Upper lobe of left lung (tissue), 6 donors: Measurements from ENCODE around the gene CDSN. TPM values are rescaled to one million over a fixed set of nuclear protein-coding genes. Genes with fewer than 3 reads are reported as not detected.
"Not testable (repeated sequence)": the region's sequence is repeated elsewhere in the genome, so short reads cannot be mapped to it uniquely, and the experiment has no call there.

Experiments
- ATAC-seq, 2 donors: fragments of 200-7000 bp; cut with Tn5 transposase; one replicate each; pipeline ENCODE4 v1.9.1; 2022; ENCODE audit warnings: mild to moderate bottlenecking in 2 of 2, moderate library complexity in 2 of 2; ENCODE audit not compliant: low FRiP score in 2 of 2
- DNase-seq, 2 donors: peaks; one replicate each; pipeline ENCODE4 v3.0.0-alpha.2; 2019 to 2020
- H3K27ac ChIP-seq, 4 donors: fragments of 200-600 bp; sonication (generic); one replicate each; pipeline ENCODE4 v1.5.1; 2016 to 2019
- H3K27me3 ChIP-seq, 4 donors: fragments of 200-600 bp; sonication (generic); one replicate each; pipeline ENCODE4 v1.5.1; 2017 to 2019
- H3K36me3 ChIP-seq, 4 donors: fragments of 200-600 bp; sonication (generic); one replicate each; pipeline ENCODE4 v1.5.1; 2016 to 2019
- H3K4me1 ChIP-seq, 4 donors: fragments of 200-600 bp; sonication (generic); one replicate each; pipeline ENCODE4 v1.5.1; 2018 to 2019
- H3K4me3 ChIP-seq, 4 donors: fragments of 200-600 bp; sonication (generic); one replicate each; pipeline ENCODE4 v1.5.1; 2017 to 2019; ENCODE audit warnings: mild to moderate bottlenecking in 2 of 4, moderate library complexity in 1 of 4
- H3K9me3 ChIP-seq, 4 donors: fragments of 200-600 bp; sonication (generic); one replicate each; pipeline ENCODE4 v1.5.1; 2018 to 2019
- EP300 ChIP-seq, 4 donors: sonication (generic); formaldehyde crosslinking; IDR thresholded peaks; one replicate each; pipeline ENCODE4 v1.5.1; 2017; ENCODE audit warnings: antibody characterized with exemption in 4 of 4, control low read depth in 2 of 4
- POLR2A ChIP-seq, 4 donors: fragments of 450-650 bp; IDR thresholded peaks; one replicate each; pipeline ENCODE4 v1.5.1; 2016 to 2017; ENCODE audit warnings: antibody characterized with exemption in 4 of 4, mild to moderate bottlenecking in 2 of 4
- POLR2AphosphoS5 ChIP-seq, 2 donors: sonication (generic); formaldehyde crosslinking; IDR thresholded peaks; one replicate each; pipeline ENCODE4 v1.5.1; 2017; ENCODE audit warnings: antibody characterized with exemption in 2 of 2
- WGBS, 2 donors: methylation state at CpG; one replicate each; pipeline ENCODE4 v1.1.5; 2017 to 2018; 5-methylcytosine and 5-hydroxymethylcytosine counted together
- small RNA-seq, 4 donors: library from RNA; depleted of rRNA; stranded (forward); fragments of <200 nt; gene quantifications; one replicate each; pipeline ENCODE3, GENCODE V24; 2016
- total RNA-seq, 6 donors: library from RNA; depleted of rRNA in 4 of 6; stranded (reverse); fragments of >200 nt in 4 of 6; gene quantifications; one replicate each; pipeline versions ENCODE4 v1.1.0 to v1.2.1, GENCODE V29; 2016 to 2021
- TF ChIP-seq, protein P1 (sequence below), 6 experiments: fragments of 450-650 bp in 4 of 6; fragments of 200-600 bp in 2 of 6; sonication (generic) in 2 of 6; IDR thresholded peaks; one replicate each; pipeline ENCODE4 v1.5.1; 2016 to 2019; ENCODE audit warnings: antibody characterized with exemption in 6 of 6
- donor health status: DM: no; HTN: no; CAD: no; lungs with moderate emphysema.
- donor health status: DM: no; HTN: yes; CAD: no; lungs with severe emphysema.

Gene CDSN
- total RNA-seq, 6 donors from 2014 or later = not detected

DNA sequence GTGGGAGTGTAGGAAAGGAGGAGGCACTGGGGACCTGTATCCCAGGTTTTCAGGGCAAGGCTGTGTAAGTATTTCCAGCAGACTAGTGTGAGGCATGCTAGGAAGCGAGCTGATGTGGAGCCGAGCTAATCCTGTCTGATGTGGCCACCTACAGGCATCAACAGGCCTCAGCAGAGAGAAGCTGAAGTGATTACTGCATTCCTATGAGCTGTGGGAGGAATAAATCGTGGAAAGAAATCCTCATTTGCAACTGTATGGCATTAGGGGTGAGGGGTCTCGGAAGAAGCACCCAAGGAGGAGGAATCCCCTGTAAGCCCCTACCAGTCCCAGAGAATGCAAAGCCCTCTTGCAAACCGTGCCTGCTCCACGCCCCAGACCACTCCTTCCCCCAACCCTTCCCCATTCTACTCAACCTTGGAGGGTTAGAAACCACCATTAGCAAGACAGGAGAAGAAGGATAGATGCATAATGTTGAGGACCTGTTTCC is 49.5 kb downstream of the CDSN start:
- Histone ChIP-seq H3K27ac (no peak overlapping the region), H3K4me1 (peaks cover 7 to 10% (median 9%) of the 10 kb centered on the region in 4 donors), H3K4me3 (no peak overlapping the region), H3K36me3 (no peaks in the 10 kb centered on the region), H3K9me3 (no peaks in the 10 kb centered on the region), H3K27me3 (no peaks in the 10 kb centered on the region)
- peak in 1 of 2 donors; percentile 82 for ATAC-seq
- no peak for TF ChIP-seq POLR2A (IDR thresholded peaks at IDR 0.05)
- TF ChIP-seq, protein P1, sequence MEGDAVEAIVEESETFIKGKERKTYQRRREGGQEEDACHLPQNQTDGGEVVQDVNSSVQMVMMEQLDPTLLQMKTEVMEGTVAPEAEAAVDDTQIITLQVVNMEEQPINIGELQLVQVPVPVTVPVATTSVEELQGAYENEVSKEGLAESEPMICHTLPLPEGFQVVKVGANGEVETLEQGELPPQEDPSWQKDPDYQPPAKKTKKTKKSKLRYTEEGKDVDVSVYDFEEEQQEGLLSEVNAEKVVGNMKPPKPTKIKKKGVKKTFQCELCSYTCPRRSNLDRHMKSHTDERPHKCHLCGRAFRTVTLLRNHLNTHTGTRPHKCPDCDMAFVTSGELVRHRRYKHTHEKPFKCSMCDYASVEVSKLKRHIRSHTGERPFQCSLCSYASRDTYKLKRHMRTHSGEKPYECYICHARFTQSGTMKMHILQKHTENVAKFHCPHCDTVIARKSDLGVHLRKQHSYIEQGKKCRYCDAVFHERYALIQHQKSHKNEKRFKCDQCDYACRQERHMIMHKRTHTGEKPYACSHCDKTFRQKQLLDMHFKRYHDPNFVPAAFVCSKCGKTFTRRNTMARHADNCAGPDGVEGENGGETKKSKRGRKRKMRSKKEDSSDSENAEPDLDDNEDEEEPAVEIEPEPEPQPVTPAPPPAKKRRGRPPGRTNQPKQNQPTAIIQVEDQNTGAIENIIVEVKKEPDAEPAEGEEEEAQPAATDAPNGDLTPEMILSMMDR (IDR thresholded peaks at IDR 0.05) = peak in 3 of 6 experiments; percentile 35 to 70 (median 54)
- peak in 1 of 2 donors; percentile 70 for DNase-seq
- WGBS, 2 donors = 50 to 67% methylated on average over 6 of the region's 6 CpGs

DNA sequence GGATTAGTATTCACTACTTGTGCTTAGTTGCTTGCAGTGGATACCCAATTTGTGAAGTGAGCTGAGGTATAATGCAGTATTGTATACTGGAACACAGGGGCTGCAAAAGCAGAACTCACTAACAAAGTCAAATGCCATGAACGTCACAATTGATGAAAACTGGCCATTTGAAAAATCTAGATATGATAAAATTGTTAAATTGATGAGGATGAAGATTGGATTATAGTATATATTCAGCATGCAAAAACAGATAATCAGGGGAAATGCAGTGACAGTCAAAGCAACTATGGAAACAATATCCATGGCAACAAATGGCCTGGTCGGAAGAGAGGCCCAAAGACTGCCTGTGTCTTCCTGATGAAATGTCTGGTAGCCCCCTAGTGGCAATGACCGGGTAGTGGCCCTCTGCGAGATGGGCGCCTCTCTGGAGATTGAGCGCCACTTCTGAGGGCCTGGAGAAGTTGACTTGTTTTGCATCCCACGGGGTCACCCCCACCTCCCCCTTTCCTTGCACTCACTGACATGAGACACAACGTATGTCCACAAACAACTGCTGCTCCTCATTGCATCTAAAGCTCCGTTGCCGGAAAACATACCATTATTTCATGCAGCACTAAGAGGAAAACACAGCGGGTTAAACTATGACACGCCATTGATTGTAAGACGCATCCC is 51.4 kb downstream of the CDSN start:
- 39 to 49% methylated on average over 13 of the region's 13 CpGs for WGBS, 2 donors
- Histone ChIP-seq H3K27me3 (no peaks in the 10 kb centered on the region), H3K36me3 (no peaks in the 10 kb centered on the region), H3K27ac (no peak overlapping the region), H3K4me1 (peaks cover 7 to 10% (median 9%) of the 10 kb centered on the region in 4 donors), H3K4me3 (no peak overlapping the region), H3K9me3 (no peaks in the 10 kb centered on the region)
- ATAC-seq = peak; percentile 89 to 93
- TF ChIP-seq, protein P1 (IDR thresholded peaks at IDR 0.05) = peak; percentile 78 to 93 (median 86)
- no peak for TF ChIP-seq POLR2A (IDR thresholded peaks at IDR 0.05)
- peak in 1 of 2 donors; percentile 76 for DNase-seq

DNA sequence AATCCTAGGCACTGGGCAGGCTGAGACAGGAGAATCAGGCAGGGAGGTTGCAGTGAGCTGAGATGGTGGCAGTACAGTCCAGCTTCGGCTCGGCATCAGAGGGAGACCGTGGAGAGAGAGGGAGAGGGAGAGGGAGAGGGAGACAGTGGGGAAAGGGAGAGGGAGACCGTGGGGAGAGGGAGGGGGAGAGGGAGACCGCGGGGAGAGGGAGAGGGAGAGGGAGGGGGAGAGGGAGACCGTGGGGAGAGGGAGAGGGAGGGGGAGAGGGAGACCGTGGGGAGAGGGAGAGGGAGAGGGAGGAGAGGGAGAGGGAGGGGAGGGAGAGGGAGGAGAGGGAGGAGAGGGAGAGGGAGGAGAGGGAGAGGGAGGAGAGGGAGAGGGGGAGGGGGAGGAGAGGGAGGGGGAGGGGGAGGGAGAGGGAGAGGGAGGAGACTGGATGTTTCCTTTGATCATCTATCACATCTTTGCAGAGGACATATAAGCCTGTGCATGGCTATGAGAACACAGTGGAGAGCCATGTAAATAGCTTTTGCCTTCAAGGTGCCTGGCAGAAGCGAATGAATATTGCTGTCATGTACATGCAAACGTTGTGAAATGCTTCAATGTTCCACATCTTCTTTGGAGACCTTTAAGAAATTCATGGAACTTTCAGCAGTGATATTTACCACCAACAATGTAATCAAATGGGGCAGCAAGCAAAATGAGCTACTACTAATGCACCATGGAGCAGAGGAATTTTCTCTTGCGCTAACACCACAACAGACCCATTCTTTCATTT is 52.2 kb downstream of the CDSN start:
- not testable (repeated sequence) for DNase-seq, H3K36me3 ChIP-seq, H3K27me3 ChIP-seq, H3K9me3 ChIP-seq, ATAC-seq, H3K4me3 ChIP-seq, H3K27ac ChIP-seq
- WGBS, 2 donors = 79 to 90% methylated on average over 6 to 8 of the region's 11 CpGs
- peaks cover 7 to 10% (median 9%) of the 10 kb centered on the region in 4 donors for H3K4me1 ChIP-seq

DNA sequence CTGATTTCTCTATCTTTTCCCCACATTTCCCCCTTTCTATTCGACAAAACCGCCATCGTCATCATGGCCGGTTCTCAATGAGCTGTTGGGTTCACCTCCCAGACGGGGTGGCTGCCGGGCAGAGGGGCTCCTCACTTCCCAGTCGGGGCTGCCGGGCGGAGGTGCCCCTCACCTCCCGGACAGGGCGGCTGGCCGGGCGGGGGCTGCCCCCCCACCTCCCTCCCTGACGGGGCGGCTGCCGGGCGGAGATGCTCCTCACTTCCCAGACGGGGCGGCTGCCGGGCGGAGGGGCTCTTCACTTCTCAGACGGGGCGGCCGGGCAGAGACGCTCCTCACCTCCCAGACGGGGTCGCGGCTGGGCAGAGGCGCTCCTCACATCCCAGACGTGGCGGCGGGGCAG is 53.2 kb downstream of the CDSN start:
- not testable (repeated sequence) for H3K4me1 ChIP-seq, ATAC-seq, H3K27ac ChIP-seq, H3K36me3 ChIP-seq, H3K27me3 ChIP-seq, H3K4me3 ChIP-seq, H3K9me3 ChIP-seq
- 86 to 91% methylated on average over 9 to 10 of the region's 32 CpGs for WGBS, 2 donors
- DNase-seq = peak in 1 of 2 donors; percentile 80

DNA sequence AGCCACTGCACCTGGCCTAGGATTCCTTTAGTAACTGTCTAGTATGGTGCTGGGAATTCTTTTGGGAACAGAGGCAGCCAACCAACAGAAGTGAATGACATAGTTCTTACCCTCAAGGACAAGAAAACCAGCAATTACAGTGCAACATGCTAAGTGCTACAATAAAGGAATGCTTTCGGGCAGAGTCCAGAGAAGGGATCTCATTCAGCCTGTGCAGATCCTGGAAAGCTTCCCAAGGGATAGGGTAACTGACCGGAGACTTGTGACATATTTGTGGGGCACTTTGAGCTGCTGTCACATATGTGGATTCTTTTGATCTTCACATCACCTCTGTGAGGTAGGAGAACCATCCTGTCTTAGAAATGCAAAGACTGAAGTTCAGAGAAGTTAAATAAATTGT is 54.7 kb downstream of the CDSN start:
- Histone ChIP-seq H3K27me3 (no peaks in the 10 kb centered on the region), H3K27ac (no peak overlapping the region), H3K4me1 (peaks cover 0 to 3% (median 0%) of the 10 kb centered on the region in 4 donors), H3K4me3 (no peak overlapping the region), H3K9me3 (no peaks in the 10 kb centered on the region), H3K36me3 (no peaks in the 10 kb centered on the region)
- 61 to 69% methylated on average over 2 of the region's 2 CpGs for WGBS, 2 donors
- no peak for TF ChIP-seq EP300 (IDR thresholded peaks at IDR 0.05)
- TF ChIP-seq POLR2A (IDR thresholded peaks at IDR 0.05) = no peak
- TF ChIP-seq POLR2AphosphoS5 (IDR thresholded peaks at IDR 0.05) = no peak
- TF ChIP-seq, protein P1 (IDR thresholded peaks at IDR 0.05) = no peak
- no peak for ATAC-seq
- DNase-seq = no peak

Small RNA genes lying within 50 kb of the gene (small RNA-seq; reads per million reads assigned to genes)
- 0 reads per million in 4 donors for gene POLR2LP1
- 0 reads per million in 4 donors for gene RNU6-1133P

Other genes starting within 250 kb of the CDSN start
- 100 to 1,000 TPM in 5 of 6 donors, 10 to 100 TPM in 1; 75.4 to 147 (median 111) TPM for gene DDR1, start 235.9 kb downstream of the CDSN start, total RNA-seq
- 10 to 100 TPM; 10.1 to 47.6 (median 27.6) TPM for gene GTF2H4, start 212.2 kb downstream of the CDSN start, total RNA-seq
- gene VARS2, start 206.2 kb downstream of the CDSN start, total RNA-seq = 10 to 100 TPM; 23.0 to 56.6 (median 29.5) TPM
- gene SFTA2, start 188.3 kb downstream of the CDSN start, total RNA-seq = 100 to 1,000 TPM in 5 of 6 donors, 10 to 100 TPM in 1; 80.7 to 511 (median 229) TPM
- gene MUCL3, start 179.5 kb downstream of the CDSN start, total RNA-seq = 10 to 100 TPM in 2 of 6 donors, 1 to 10 TPM in 4; 1.8 to 38.8 (median 5.0) TPM
- gene MUC21, start 136.7 kb downstream of the CDSN start, total RNA-seq = 1 to 10 TPM; 2.1 to 5.2 (median 3.6) TPM
- gene MUC22, start 110.0 kb downstream of the CDSN start, total RNA-seq = under 1 TPM in 3 of 6 donors, not detected in 3; 0.06 to 0.15 (median 0.07) TPM
- gene C6orf15, start 7.9 kb downstream of the CDSN start, total RNA-seq = not detected
- 1 to 10 TPM; 3.2 to 9.4 (median 4.4) TPM for gene PSORS1C1, start 5.6 kb downstream of the CDSN start, total RNA-seq
- not detected for gene PSORS1C2, start 18.6 kb upstream of the CDSN start, total RNA-seq
- gene CCHCR1, start 37.4 kb upstream of the CDSN start, total RNA-seq = 10 to 100 TPM in 5 of 6 donors, 1 to 10 TPM in 1; 5.5 to 83.8 (median 19.5) TPM
- 10 to 100 TPM in 1 of 6 donors, 1 to 10 TPM in 5; 4.2 to 10.0 (median 5.3) TPM for gene TCF19, start 38.1 kb upstream of the CDSN start, total RNA-seq
- 10 to 100 TPM in 2 of 6 donors, 1 to 10 TPM in 4; 4.1 to 13.6 (median 5.7) TPM for gene POU5F1, start 50.2 kb upstream of the CDSN start, total RNA-seq
- gene HLA-C, start 151.6 kb upstream of the CDSN start, total RNA-seq = 1,000 to 10,000 TPM in 3 of 6 donors, 100 to 1,000 TPM in 3; 752 to 1,434 (median 1,132) TPM
- gene HLA-B, start 236.7 kb upstream of the CDSN start, total RNA-seq = 1,000 to 10,000 TPM; 1,716 to 2,968 (median 2,484) TPM